ENCODE results near the gene CALM3. TPM values are rescaled to one million over a fixed set of nuclear protein-coding genes. Genes with fewer than 3 reads are reported as not detected.

The CALM3 gene
- total and polyA plus RNA-seq, 2 of the 4 experiments (the other 2 are of a cell fraction), result 91.6 to 501 TPM

DNA sequence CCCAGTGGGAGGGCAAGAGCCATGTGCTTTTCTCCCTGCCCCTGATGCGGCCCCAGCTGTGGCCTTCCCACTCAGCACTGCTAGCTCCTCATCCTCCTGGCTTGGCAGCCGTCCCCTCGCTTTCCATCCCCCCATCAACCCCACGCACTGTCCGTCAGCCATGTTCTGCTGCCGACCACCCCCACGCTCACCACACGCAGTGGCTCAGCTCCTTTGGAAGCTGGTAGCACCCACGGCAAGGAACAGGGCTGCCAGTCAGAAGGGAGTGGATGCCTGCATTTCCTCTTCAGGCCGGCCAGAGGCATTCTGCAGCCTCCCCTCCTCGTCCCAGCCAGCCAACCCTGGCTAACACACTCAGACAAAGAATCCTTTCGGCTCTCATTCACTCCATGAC lies 6.3 kb downstream of the CALM3 start:
- H4K20me1 ChIP-seq (ENCODE audit: insufficient read depth, low read length), result peaks cover 64% of the 10 kb centered on the region
- H3K14ac ChIP-seq (replicated peaks; ENCODE audit: low read depth, low read length), result no peak overlapping the region
- H3K23ac ChIP-seq (ENCODE audit: low read depth, low read length), result no peak overlapping the region
- peak overlapping the region; percentile 26 for H2AK9ac ChIP-seq (replicated peaks; ENCODE audit: low read depth, low read length, poor library complexity)
- H4K91ac ChIP-seq (ENCODE audit: insufficient read depth, low read depth, low read length), result no peak overlapping the region
- ChIA-PET POLR2A (ENCODE audit: unreplicated experiment) (no interaction called here), CTCF (no interaction called here)
- peaks cover 55% of the 10 kb centered on the region for H3K36me3 ChIP-seq (ENCODE audit: control insufficient read depth, insufficient read depth, low read length)
- H2BK20ac ChIP-seq (ENCODE audit: low read depth, low read length), result no peak overlapping the region
- no peak overlapping the region for H3K56ac ChIP-seq (ENCODE audit: extremely low read depth, insufficient read depth, low read length)
- H3K9ac ChIP-seq (ENCODE audit: low read depth, low read length), result no peak overlapping the region
- dilution Hi-C loops (cut with HindIII; ENCODE audit: low sequenced_read_pairs, unreplicated experiment) (no loop called here), intact Hi-C loops (cut with micrococcal nuclease) (no loop called here), in situ Hi-C loops (cut with MboI; ENCODE audit: low sequenced_read_pairs) (no loop called here)
- no peak overlapping the region for H3K4me2 ChIP-seq (ENCODE audit: low read depth, low read length)
- peaks cover 10% of the 10 kb centered on the region; the same call in 1 of the 2 replicates for H3K9me1 ChIP-seq (ENCODE audit: insufficient read depth, low read length)
- H2AK5ac ChIP-seq (ENCODE audit: low read depth, low read length), result no peak overlapping the region
- no peaks in the 10 kb centered on the region for H3K9me3 ChIP-seq (ENCODE audit: control insufficient read depth, insufficient read depth, low read length)
- no TSS peak for BruUV-seq (replicated peaks)
- no peak for ATAC-seq (ENCODE audit: low read depth)
- TF ChIP-seq, protein P1, sequence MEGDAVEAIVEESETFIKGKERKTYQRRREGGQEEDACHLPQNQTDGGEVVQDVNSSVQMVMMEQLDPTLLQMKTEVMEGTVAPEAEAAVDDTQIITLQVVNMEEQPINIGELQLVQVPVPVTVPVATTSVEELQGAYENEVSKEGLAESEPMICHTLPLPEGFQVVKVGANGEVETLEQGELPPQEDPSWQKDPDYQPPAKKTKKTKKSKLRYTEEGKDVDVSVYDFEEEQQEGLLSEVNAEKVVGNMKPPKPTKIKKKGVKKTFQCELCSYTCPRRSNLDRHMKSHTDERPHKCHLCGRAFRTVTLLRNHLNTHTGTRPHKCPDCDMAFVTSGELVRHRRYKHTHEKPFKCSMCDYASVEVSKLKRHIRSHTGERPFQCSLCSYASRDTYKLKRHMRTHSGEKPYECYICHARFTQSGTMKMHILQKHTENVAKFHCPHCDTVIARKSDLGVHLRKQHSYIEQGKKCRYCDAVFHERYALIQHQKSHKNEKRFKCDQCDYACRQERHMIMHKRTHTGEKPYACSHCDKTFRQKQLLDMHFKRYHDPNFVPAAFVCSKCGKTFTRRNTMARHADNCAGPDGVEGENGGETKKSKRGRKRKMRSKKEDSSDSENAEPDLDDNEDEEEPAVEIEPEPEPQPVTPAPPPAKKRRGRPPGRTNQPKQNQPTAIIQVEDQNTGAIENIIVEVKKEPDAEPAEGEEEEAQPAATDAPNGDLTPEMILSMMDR (conservative IDR thresholded peaks at IDR 0.05; ENCODE audit: low read depth, low read length), result no peak
- no peak for TF ChIP-seq RCOR1 (IDR thresholded peaks at IDR 0.05; ENCODE audit: insufficient replicate concordance, low read length)
- no peak for TF ChIP-seq NFE2L2 (IDR thresholded peaks at IDR 0.05; ENCODE audit: low read depth, low read length)
- no peak for TF ChIP-seq CEBPB (IDR thresholded peaks at IDR 0.05; ENCODE audit: low read depth, low read length)
- TF ChIP-seq, protein P2, sequence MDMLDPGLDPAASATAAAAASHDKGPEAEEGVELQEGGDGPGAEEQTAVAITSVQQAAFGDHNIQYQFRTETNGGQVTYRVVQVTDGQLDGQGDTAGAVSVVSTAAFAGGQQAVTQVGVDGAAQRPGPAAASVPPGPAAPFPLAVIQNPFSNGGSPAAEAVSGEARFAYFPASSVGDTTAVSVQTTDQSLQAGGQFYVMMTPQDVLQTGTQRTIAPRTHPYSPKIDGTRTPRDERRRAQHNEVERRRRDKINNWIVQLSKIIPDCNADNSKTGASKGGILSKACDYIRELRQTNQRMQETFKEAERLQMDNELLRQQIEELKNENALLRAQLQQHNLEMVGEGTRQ (IDR thresholded peaks at IDR 0.05; ENCODE audit: low read depth, low read length), result no peak
- no peak for TF ChIP-seq BHLHE40 (IDR thresholded peaks at IDR 0.05; ENCODE audit: low read depth, low read length)
- TF ChIP-seq, protein P3, sequence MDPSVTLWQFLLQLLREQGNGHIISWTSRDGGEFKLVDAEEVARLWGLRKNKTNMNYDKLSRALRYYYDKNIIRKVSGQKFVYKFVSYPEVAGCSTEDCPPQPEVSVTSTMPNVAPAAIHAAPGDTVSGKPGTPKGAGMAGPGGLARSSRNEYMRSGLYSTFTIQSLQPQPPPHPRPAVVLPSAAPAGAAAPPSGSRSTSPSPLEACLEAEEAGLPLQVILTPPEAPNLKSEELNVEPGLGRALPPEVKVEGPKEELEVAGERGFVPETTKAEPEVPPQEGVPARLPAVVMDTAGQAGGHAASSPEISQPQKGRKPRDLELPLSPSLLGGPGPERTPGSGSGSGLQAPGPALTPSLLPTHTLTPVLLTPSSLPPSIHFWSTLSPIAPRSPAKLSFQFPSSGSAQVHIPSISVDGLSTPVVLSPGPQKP (IDR thresholded peaks at IDR 0.05; ENCODE audit: borderline replicate concordance, low read depth, low read length), result no peak
- TF ChIP-seq MXI1 (IDR thresholded peaks at IDR 0.05; ENCODE audit: borderline replicate concordance, low read depth, low read length), result no peak
- H4K8ac ChIP-seq (ENCODE audit: low read depth in 2 of 2, low read length in 2 of 2), result no peak overlapping the region
- no peak overlapping the region for H3K4ac ChIP-seq (ENCODE audit: low read depth, low read length)
- H3K4me3 ChIP-seq (ENCODE audit: insufficient read depth, low read depth, low read length), result no peak overlapping the region
- no peak overlapping the region for H2BK120ac ChIP-seq (ENCODE audit: low read depth, low read length)
- H2BK15ac ChIP-seq (ENCODE audit: low read depth, low read length), result no peak overlapping the region
- H3K27me3 ChIP-seq (ENCODE audit: control insufficient read depth, insufficient read depth, low read length), result no peaks in the 10 kb centered on the region
- no peak overlapping the region for H2AFZ ChIP-seq (replicated peaks; ENCODE audit: low read length, poor library complexity)
- no peak for DNase-seq
- peaks cover 15% of the 10 kb centered on the region for H3K4me1 ChIP-seq (ENCODE audit: control insufficient read depth, insufficient read depth, low read length)
- H2BK5ac ChIP-seq (ENCODE audit: low read depth, low read length, poor library complexity, severe bottlenecking), result no peak overlapping the region
- 100% methylated on average over 2 of the region's 12 CpGs; no CpG with 5 or more reads in 1 of the 2 experiments for WGBS, 2 experiments (ENCODE audit: extremely low coverage in 2 of 2, insufficient read length in 1 of 2)
- H4K5ac ChIP-seq (ENCODE audit: low read depth, low read length), result no peak overlapping the region
- no peak overlapping the region for H3K27ac ChIP-seq (ENCODE audit: insufficient read depth, low read length)
- H3K79me1 ChIP-seq (ENCODE audit: low read depth in 1 of 2, low read length in 2 of 2), result peaks cover 3 to 69% of the 10 kb centered on the region in 2 experiments; a peak in 3 of 4 replicates
- H3K18ac ChIP-seq (ENCODE audit: low read depth, low read length), result no peak overlapping the region

Data from IMR-90 (cell line).